ENCODE data around the gene HIVEP3.
"Not testable (repeated sequence)": the region's sequence is repeated elsewhere in the genome, so short reads cannot be mapped to it uniquely, and the experiment has no call there.

HIVEP3 gene

DNA sequence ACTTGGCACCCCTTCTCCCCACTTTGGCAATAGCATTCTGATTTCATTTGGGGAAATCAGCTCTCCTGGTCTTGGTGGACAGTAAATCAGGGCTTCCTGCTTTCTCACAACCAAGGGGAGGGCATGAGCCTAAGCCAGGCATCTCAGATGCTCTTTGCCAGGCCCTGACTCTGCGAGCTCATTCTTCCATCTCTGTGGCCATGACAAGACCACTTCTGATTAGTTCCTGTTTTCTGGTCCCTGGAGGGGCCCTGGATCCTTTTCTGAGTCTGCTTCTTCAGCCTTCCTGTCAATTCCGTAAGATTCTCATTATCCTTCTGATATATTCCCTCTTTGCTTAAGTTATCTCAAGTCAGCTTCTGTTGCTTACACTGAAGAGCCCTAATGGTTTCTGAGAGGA, 210.4 kb downstream of the HIVEP3 start:
- no peaks in the 10 kb centered on the region for H3K9me3 ChIP-seq (ENCODE audit: control insufficient read depth, insufficient read depth, low read length)
- no peaks in the 10 kb centered on the region for H3K36me3 ChIP-seq (ENCODE audit: insufficient read depth, low read length)
- no peak overlapping the region for H3K9ac ChIP-seq (ENCODE audit: low read depth, low read length)
- peaks cover 2% of the 10 kb centered on the region; the same call in 1 of the 2 replicates for H3K4me1 ChIP-seq (ENCODE audit: insufficient read depth, low read length)

DNA sequence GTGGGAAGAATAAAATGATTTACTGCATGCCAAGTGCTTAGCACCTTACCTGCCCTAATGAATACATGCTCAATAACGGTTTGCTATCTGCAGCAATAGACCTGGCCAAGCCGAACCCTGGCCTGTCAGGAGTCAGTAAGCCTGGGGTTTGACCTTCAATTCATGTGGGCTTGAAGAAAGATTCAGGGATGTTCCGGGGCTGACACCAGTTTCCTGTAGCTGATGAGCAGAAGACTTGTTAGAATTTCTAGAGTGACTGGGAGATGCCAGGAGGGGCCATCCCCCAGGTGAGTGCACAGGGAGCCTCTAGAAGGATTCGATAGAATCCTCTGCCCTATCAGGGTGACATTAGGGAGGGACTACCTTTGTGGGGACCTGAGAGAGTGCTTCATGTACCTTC, 210.9 kb downstream of the HIVEP3 start:
- no peaks in the 10 kb centered on the region for H3K9me3 ChIP-seq (ENCODE audit: control insufficient read depth, insufficient read depth, low read length)
- H3K9ac ChIP-seq (ENCODE audit: low read depth, low read length): no peak overlapping the region
- H3K36me3 ChIP-seq (ENCODE audit: insufficient read depth, low read length): no peaks in the 10 kb centered on the region
- no peaks in the 10 kb centered on the region for H3K4me1 ChIP-seq (ENCODE audit: insufficient read depth, low read length)

GRCh38 chr1:41705798-41706197, 212.9 kb downstream of the HIVEP3 start:
- no peaks in the 10 kb centered on the region for H3K36me3 ChIP-seq (ENCODE audit: insufficient read depth, low read length)

GRCh38 chr1:41704196-41704595, 214.5 kb downstream of the HIVEP3 start:
- no peaks in the 10 kb centered on the region for H3K9me3 ChIP-seq (ENCODE audit: control insufficient read depth, insufficient read depth, low read length)
- H3K9ac ChIP-seq (ENCODE audit: low read depth, low read length): no peak overlapping the region
- H3K36me3 ChIP-seq (ENCODE audit: insufficient read depth, low read length): no peaks in the 10 kb centered on the region
- H3K4me1 ChIP-seq (ENCODE audit: insufficient read depth, low read length): peaks cover 8% of the 10 kb centered on the region; the same call in 1 of the 2 replicates

More at GRCh38 chr1:41705798-41706197, 212.9 kb downstream of the HIVEP3 start:
- no peak overlapping the region for H3K9ac ChIP-seq (ENCODE audit: low read depth, low read length)
- H3K4me1 ChIP-seq (ENCODE audit: insufficient read depth, low read length): peaks cover 6% of the 10 kb centered on the region; the same call in 1 of the 2 replicates
- H3K9me3 ChIP-seq (ENCODE audit: control insufficient read depth, insufficient read depth, low read length): no peaks in the 10 kb centered on the region

DNA sequence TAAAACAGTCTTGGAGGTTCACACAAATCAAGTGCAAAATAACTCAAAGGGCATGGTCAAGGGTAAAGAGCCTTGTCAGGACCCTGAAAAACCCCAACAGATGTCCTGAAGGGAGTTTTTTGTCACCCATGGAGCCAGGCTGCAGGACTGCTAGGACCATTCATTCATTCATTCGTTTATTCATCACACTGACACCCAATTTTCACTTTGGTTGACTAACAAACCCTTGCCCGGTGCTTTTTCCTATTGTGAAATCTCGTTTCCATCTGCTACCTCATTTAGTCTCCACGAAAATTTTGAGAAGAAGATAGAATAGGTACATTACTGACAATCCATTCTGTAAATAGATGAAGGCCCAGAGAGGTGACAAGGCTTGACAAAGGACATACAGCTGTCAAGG, 216.0 kb downstream of the HIVEP3 start:
- Histone ChIP-seq H3K9ac (ENCODE audit: low read depth, low read length) (no peak overlapping the region), H3K36me3 (ENCODE audit: insufficient read depth, low read length) (no peaks in the 10 kb centered on the region), H3K9me3 (ENCODE audit: control insufficient read depth, insufficient read depth, low read length) (no peaks in the 10 kb centered on the region), H3K4me1 (ENCODE audit: insufficient read depth, low read length) (peaks cover 8% of the 10 kb centered on the region; the same call in 1 of the 2 replicates)

- no peak overlapping the region for H3K9ac ChIP-seq (ENCODE audit: low read depth, low read length)
- peaks cover 8% of the 10 kb centered on the region; the same call in 1 of the 2 replicates for H3K4me1 ChIP-seq (ENCODE audit: insufficient read depth, low read length)
- H3K36me3 ChIP-seq (ENCODE audit: insufficient read depth, low read length): no peaks in the 10 kb centered on the region
- H3K9me3 ChIP-seq (ENCODE audit: control insufficient read depth, insufficient read depth, low read length): no peaks in the 10 kb centered on the region
These were observed 217.7 kb downstream of the HIVEP3 start for GRCh38 chr1:41700986-41701535.

GRCh38 chr1:41700581-41700980, 218.1 kb downstream of the HIVEP3 start:
- Histone ChIP-seq H3K36me3 (ENCODE audit: insufficient read depth, low read length) (no peaks in the 10 kb centered on the region), H3K9ac (ENCODE audit: low read depth, low read length) (no peak overlapping the region), H3K9me3 (ENCODE audit: control insufficient read depth, insufficient read depth, low read length) (no peaks in the 10 kb centered on the region), H3K4me1 (ENCODE audit: insufficient read depth, low read length) (peaks cover 8% of the 10 kb centered on the region; the same call in 1 of the 2 replicates)

GRCh38 chr1:41699861-41700248, 218.9 kb downstream of the HIVEP3 start:
- H3K36me3 ChIP-seq (ENCODE audit: insufficient read depth, low read length): no peaks in the 10 kb centered on the region
- H3K9me3 ChIP-seq (ENCODE audit: control insufficient read depth, insufficient read depth, low read length): no peaks in the 10 kb centered on the region
- no peak overlapping the region for H3K9ac ChIP-seq (ENCODE audit: low read depth, low read length)
- peaks cover 8% of the 10 kb centered on the region; the same call in 1 of the 2 replicates for H3K4me1 ChIP-seq (ENCODE audit: insufficient read depth, low read length)

GRCh38 chr1:41698916-41699860, 219.5 kb downstream of the HIVEP3 start:
- H3K9me3 ChIP-seq (ENCODE audit: control insufficient read depth, insufficient read depth, low read length): no peaks in the 10 kb centered on the region
- H3K4me1 ChIP-seq (ENCODE audit: insufficient read depth, low read length): peaks cover 8% of the 10 kb centered on the region; the same call in 1 of the 2 replicates
- no peak overlapping the region for H3K9ac ChIP-seq (ENCODE audit: low read depth, low read length)
- no peaks in the 10 kb centered on the region for H3K36me3 ChIP-seq (ENCODE audit: insufficient read depth, low read length)

GRCh38 chr1:41696381-41696780, 222.3 kb downstream of the HIVEP3 start:
- H3K9ac ChIP-seq (ENCODE audit: low read depth, low read length): no peak overlapping the region
- H3K9me3 ChIP-seq (ENCODE audit: control insufficient read depth, insufficient read depth, low read length): no peaks in the 10 kb centered on the region
- no peaks in the 10 kb centered on the region for H3K36me3 ChIP-seq (ENCODE audit: insufficient read depth, low read length)
- H3K4me1 ChIP-seq (ENCODE audit: insufficient read depth, low read length): peaks cover 7% of the 10 kb centered on the region; the same call in 1 of the 2 replicates

DNA sequence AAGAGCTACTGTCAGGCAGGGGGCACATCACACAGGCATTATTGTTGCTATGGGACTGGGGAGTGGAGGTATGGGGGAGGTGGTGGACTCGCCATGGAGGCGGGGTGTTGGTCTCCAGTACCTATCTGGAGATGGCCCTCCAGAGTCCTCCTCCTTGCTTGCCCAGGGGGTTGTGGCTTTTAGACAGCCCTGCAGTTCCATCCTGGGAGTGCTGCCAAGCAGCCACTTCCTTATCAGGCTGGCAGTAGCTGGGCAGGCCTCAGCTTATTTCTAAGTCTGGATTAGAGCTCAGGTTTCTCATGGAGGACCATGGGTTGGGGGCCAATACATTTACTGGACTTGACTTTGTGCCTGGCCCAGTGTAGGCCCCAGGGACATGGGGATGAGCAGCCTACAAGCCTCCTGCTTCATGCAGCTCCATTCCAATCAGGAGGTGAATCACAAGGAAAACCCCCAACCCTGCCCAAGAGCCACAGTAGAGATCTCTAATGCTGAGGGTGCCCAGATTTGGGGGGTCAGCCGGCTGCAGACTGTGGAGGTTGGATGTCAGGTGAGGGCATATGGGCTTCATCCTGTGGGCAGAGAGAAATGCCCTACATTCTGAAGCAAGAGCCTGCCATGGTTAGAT, 223.5 kb downstream of the HIVEP3 start:
- Histone ChIP-seq H3K9me3 (ENCODE audit: control insufficient read depth, insufficient read depth, low read length) (no peaks in the 10 kb centered on the region), H3K4me1 (ENCODE audit: insufficient read depth, low read length) (no peaks in the 10 kb centered on the region), H3K36me3 (ENCODE audit: insufficient read depth, low read length) (no peaks in the 10 kb centered on the region), H3K9ac (ENCODE audit: low read depth, low read length) (no peak overlapping the region)

- H3K4me1 ChIP-seq (ENCODE audit: insufficient read depth, low read length); H3K9ac ChIP-seq (ENCODE audit: low read depth, low read length); H3K36me3 ChIP-seq (ENCODE audit: insufficient read depth, low read length); H3K9me3 ChIP-seq (ENCODE audit: control insufficient read depth, insufficient read depth, low read length): not testable (repeated sequence)
These were observed 226.8 kb downstream of the HIVEP3 start for GRCh38 chr1:41691966-41692365.

GRCh38 chr1:41691424-41691823, 227.3 kb downstream of the HIVEP3 start:
- H3K9me3 ChIP-seq (ENCODE audit: control insufficient read depth, insufficient read depth, low read length): no peaks in the 10 kb centered on the region
- H3K4me1 ChIP-seq (ENCODE audit: insufficient read depth, low read length): no peaks in the 10 kb centered on the region
- no peak overlapping the region for H3K9ac ChIP-seq (ENCODE audit: low read depth, low read length)
- no peaks in the 10 kb centered on the region for H3K36me3 ChIP-seq (ENCODE audit: insufficient read depth, low read length)

- Histone ChIP-seq H3K36me3 (ENCODE audit: insufficient read depth, low read length) (no peaks in the 10 kb centered on the region), H3K4me1 (ENCODE audit: insufficient read depth, low read length) (no peaks in the 10 kb centered on the region), H3K9me3 (ENCODE audit: control insufficient read depth, insufficient read depth, low read length) (no peaks in the 10 kb centered on the region), H3K9ac (ENCODE audit: low read depth, low read length) (no peak overlapping the region)
These were observed 228.4 kb downstream of the HIVEP3 start for GRCh38 chr1:41690331-41690730.
